Measurements from ENCODE around the gene FGD4.

The FGD4 gene

GRCh38 chr12:32460638-32461037, 61.3 kb downstream of the FGD4 start:
- DNase-seq = no peak

GRCh38 chr12:32462908-32463307, 63.5 kb downstream of the FGD4 start:
- no peak for DNase-seq

- DNase-seq = no peak
Measured at GRCh38 chr12:32466187-32466586, 66.8 kb downstream of the FGD4 start.

- no peak for DNase-seq
Measured at GRCh38 chr12:32466986-32467711, 67.8 kb downstream of the FGD4 start.

- no peak for DNase-seq
Measured at GRCh38 chr12:32467959-32468863, 68.9 kb downstream of the FGD4 start.

- DNase-seq = no peak
Measured at GRCh38 chr12:32470936-32471470, 71.6 kb downstream of the FGD4 start.

- DNase-seq = no peak
Measured at GRCh38 chr12:32471591-32472001, 72.2 kb downstream of the FGD4 start.

- no peak for DNase-seq
Measured at GRCh38 chr12:32475724-32476123, 76.4 kb downstream of the FGD4 start.

- DNase-seq = no peak
Measured at GRCh38 chr12:32476446-32476845, 77.1 kb downstream of the FGD4 start.

GRCh38 chr12:32477714-32478113, 78.4 kb downstream of the FGD4 start:
- no peak for DNase-seq

- no peak for DNase-seq
Measured at GRCh38 chr12:32478166-32478565, 78.8 kb downstream of the FGD4 start.

GRCh38 chr12:32478858-32479725, 79.7 kb downstream of the FGD4 start:
- no peak for DNase-seq

- DNase-seq = no peak
Measured at GRCh38 chr12:32482226-32482625, 82.9 kb downstream of the FGD4 start.

- DNase-seq = no peak
Measured at GRCh38 chr12:32483499-32483898, 84.1 kb downstream of the FGD4 start.

- DNase-seq = no peak
Measured at GRCh38 chr12:32483993-32484392, 84.6 kb downstream of the FGD4 start.

- no peak for DNase-seq
Measured at GRCh38 chr12:32486158-32486557, 86.8 kb downstream of the FGD4 start.

GRCh38 chr12:32488132-32488531, 88.8 kb downstream of the FGD4 start:
- no peak for DNase-seq

GRCh38 chr12:32489070-32489469, 89.7 kb downstream of the FGD4 start:
- no peak for DNase-seq

- no peak for DNase-seq
Measured at GRCh38 chr12:32490801-32491200, 91.4 kb downstream of the FGD4 start.

- no peak for DNase-seq
Measured at GRCh38 chr12:32493282-32493681, 93.9 kb downstream of the FGD4 start.

- no peak for DNase-seq
Measured at GRCh38 chr12:32494656-32495055, 95.3 kb downstream of the FGD4 start.

GRCh38 chr12:32496946-32497345, 97.6 kb downstream of the FGD4 start:
- DNase-seq = no peak

GRCh38 chr12:32497864-32498263, 98.5 kb downstream of the FGD4 start:
- no peak for DNase-seq
